GM18868 (cell line): ENCODE results near the gene MESP1.
"Not testable (repeated sequence)": the region's sequence is repeated elsewhere in the genome, so short reads cannot be mapped to it uniquely, and the experiment has no call there.

Experiments
- ATAC-seq: cut with Tn5 transposase; IDR thresholded peaks from one replicate; pipeline ENCODE4 v1.9.1; 2021; ENCODE audit warnings: mild to moderate bottlenecking, moderate library complexity; ENCODE audit not compliant: unreplicated experiment

The MESP1 gene, protein sequence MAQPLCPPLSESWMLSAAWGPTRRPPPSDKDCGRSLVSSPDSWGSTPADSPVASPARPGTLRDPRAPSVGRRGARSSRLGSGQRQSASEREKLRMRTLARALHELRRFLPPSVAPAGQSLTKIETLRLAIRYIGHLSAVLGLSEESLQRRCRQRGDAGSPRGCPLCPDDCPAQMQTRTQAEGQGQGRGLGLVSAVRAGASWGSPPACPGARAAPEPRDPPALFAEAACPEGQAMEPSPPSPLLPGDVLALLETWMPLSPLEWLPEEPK

DNA sequence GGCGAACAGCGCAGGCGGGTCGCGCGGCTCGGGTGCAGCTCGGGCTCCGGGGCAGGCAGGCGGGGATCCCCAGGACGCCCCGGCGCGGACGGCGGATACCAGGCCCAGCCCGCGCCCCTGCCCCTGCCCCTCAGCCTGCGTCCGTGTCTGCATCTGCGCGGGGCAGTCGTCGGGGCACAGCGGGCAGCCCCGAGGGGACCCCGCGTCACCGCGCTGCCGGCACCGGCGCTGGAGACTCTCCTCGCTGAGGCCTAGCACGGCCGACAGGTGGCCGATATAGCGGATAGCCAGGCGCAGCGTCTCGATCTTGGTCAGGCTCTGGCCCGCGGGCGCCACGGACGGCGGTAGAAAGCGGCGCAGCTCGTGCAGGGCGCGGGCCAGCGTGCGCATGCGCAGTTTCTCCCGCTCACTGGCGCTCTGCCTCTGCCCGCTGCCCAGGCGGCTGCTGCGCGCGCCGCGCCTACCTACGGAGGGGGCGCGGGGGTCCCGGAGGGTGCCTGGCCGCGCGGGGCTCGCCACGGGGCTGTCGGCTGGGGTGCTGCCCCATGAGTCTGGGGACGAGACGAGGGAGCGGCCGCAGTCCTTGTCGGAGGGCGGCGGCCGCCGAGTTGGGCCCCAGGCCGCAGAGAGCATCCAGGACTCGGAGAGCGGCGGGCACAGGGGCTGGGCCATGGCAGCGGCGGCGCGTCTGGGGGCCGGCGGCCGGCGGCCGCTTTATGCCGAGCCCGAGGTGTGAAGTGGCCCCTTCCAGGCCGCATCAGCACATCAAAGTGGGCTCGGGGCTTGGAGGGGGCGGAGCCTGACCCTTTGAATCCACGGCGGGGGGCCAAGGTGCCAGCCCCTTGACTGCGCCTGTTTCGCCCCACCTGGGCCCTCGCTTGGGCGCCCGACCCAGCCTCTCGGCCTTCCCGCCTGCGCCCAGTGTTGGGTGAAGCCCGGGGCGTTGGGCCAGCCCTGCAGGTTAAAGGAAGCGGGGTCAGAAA, at the start of gene MESP1:
Gene MESP1 (minus strand): TSS at position 690 of the 983 bp plus-strand sequence. CDS start 18 bp downstream, at position 672.
- peak; percentile 90 for ATAC-seq

DNA sequence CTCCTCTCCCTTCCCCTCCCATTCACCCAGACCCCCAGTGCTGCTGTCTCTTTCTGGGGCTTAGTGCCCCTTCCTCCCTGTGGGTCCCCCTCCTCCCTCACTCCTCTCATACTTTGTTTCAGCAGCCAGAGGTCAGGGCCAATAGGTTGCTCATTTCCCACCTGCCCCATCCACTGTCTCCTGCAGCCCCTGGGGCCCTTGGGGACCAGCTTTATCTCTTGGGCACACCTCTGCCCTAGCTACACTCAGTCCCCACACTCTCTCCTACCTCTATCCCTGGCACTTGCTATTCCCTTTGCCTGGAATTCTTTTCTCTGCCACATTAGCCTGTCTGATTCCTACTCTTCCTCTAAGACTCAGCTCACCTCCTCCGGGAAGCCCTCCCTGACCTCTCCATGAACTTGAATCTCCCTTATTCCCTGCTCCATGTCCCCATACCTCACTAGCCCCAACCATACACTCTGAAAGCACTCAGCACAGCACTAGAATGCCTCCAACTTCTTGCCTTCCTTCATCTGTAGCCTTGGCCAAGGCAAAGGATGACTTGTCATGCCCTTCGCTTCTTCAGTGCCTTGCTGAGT, 49.0 kb upstream of the MESP1 start:
- no peak for ATAC-seq

DNA sequence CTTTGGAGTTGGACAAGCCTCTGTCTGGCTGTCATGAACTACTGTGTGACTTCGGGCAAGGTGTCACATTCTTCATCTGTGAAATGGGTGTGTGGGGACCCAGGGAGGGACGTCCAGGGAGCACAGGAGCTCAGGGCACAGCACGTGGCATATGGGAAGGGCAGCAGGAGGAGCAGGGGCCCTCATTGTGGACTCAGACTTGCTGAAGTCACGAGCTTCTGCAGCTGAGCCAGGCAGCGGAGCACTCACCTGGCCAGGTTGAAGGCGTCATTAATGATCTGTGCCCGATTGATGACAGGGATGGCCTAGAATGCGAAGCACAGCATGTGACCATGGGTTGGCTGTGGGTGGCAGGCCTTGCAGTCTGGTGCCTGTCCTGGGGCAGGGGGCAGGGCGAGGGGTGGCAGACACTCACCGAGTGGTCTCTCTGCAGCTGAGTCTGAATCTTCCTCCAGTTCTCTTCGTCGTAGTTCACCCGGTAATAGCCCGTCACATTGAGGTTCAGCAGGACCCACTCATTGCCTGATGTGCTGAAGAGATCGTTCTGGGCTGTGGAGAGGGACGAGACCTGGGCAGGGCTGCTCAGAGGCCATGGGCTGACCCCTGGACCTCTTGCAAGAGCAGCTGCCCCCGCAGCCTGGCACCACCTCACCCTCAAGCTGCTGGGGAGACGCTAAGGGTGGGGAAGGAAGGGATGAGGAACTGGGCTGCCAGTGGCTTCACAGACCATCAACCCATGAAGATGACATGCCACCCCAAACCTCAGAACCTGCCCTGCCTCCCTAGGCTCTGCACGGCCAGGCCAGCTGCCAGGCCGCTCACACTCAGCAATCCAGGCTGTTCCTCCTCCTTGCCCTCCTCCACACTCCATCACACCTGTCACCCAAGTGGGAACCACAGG, 48.2 kb upstream of the MESP1 start:
- no peak for ATAC-seq

DNA sequence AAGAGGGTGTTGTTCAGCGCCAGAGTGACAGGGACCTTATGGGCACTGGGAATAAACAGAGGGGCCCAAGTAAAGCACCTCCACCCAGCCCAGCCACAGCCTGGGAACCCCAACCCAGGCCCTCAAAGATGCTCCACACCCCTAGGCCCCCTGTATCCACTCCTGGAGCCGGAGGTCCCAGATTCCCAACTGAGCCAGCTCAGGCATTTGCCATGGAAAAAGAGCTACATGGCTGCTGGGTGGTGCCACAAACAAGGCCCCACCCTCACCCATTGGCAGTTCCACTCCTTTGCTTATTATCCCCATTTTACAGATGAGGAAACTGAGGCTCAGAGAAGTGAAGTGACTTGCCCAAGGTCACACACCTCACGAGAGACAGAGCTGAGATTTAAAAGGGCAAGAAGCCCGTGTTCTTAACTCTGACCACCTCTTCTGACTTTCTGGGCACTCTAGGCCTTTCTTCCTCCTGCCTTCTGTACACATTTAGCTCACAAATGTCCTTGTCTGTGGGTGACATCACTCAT, 46.7 kb upstream of the MESP1 start:
- no peak for ATAC-seq

DNA sequence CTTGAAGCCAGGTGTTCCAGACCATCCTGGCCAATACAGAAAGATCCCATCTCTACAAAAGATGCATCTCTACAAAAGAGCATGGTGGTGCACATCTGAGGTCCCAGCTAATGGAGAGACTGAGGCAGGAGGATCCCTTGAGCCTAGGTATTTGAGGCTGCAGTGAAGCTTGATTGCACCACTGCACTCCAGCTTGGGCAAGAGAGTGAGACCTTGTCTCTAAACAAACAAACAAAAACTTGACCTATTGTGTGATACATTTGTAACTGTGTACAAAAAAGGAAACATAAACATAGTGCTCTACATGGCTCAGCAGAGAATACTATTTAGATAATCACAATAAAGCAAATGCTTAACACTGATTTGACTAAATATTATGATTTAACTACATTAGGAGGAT, 44.9 kb upstream of the MESP1 start:
- ATAC-seq = no peak

DNA sequence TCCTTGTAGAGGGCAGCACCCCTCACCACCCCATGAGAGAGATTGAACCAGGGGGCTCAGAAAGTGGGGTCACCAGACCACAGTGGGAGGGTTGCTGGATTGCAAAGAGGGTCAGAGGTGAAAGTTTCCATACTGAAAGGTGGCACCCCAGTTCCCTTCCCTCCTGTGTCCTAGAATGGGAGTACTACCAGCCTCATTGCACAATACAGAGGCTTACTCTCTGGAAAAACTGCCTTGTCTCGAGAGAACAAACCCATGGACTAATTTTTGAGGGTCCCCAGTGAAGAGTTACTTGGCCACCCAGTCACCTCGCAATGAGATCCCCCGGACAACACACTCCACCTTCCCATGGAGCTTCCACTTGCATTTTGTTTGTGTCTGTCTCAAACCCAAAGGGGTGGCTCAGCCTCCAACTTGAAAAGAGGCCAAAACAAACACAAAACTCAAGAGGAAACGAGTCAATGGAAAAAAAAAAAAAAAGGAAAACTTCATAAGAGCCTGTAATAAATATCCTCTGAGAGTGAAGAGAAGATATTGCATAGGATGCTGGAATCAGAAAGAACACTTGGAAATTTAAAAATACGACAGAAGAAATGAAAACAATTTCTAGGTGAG, 43.7 kb upstream of the MESP1 start:
- ATAC-seq = no peak

DNA sequence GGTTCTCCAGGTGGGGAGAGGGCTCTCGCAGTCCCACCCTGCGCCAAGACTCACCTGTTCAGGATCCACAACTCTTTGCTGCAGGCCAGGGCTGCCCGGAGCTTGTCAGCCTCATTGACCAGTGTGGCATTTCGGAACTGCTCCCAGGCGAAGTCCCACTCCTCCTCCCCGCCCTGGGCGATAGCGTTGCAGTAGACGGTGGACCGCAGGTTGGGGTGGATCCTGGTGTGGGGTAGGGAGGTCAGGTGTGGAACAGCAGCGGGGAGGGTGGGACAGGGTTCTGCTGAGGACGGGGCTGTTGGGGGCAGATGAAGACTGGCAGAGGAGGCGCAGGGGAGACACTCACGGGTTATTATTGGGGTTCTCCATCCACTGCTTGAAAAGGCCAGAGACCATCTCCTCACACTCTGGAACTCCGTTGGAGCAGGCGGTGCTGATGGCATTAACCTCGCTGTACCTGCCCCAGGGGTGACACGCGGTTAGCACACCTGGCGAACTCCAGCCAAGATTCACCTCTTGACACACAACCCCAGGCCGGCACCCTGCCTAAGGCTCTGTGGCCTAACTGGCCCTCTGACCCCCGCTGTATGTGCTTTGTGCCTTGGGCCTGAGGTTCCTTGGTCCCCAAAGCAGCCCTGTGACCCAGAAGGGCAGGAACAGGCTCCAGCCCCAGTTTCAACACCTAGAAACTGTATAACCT, 41.2 kb upstream of the MESP1 start:
- ATAC-seq = no peak

DNA sequence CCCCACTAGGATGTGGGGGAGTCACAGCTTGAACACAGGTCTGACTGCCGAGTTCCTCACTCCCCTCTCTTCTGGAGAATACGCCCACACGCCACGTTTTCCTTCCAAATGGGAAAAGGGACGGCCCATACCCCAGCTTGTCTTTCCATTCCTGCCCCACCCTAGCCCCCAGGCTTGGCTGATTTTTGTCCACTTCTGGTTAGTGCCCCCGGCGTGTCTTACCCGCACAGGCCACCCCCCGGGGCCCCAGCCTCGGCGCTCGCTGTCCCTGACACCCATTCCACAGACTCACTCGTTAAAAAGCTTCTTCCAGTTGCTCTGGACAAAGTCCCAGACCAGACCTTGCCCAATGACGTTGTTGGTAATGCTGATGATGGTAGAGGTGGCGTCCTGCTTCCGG, 39.6 kb upstream of the MESP1 start:
- no peak for ATAC-seq

DNA sequence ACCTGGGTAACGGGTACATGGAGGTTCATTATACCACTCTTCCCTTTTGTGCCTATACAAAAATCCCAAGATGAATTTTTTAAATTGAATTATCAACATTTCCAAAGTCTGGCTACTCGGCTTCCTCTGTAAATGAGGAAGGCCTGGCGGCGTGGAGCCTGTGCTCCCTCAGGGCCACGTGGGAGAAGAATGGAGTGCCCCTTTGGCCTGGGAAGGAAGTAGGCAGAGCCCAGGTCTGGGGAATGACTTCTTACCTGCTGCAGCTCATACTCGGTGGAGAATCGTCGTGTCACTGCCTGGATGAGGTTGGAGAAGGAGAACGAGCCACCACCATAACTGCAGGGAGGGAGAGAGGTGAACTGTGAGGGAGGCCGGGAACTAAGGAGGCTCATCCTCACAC, 39.2 kb upstream of the MESP1 start:
- ATAC-seq = no peak

DNA sequence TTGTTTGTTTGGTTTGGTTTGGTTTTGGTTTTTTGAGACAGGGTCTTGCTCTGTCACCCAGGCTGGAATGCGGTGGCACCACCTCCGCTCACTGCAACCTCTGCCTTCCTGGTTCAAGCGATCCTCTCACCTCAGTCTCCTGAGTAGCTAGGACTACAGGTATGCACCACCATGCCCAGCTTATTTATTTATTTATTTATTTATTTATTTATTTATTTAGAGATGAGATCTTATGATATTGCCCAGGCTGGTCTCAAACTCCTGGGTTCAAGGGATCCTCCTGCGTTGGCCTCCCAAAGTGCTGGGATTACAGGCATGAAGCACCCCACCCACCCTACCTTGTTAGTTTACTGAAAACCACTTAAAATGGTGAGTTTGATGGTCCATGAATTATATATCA, 37.5 kb upstream of the MESP1 start:
- ATAC-seq = not testable (repeated sequence)

DNA sequence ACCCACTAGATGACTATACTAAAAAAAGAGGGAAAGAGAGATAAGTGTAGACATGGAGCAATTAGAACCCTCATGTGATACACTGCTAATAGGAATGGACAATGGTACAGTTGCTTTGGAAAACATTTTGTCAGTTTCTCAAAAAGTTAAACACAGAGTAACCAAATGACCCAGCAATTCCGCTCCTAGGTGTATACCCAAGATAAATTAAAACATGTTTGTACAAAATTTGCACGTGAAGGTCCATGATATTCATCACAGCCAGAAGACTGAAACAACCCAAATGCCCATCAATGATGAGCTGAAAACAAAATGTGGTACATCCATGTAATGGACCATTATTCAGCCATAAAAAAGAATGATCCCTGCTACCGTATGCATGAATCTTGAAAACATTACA, 36.9 kb upstream of the MESP1 start:
- ATAC-seq = no peak

DNA sequence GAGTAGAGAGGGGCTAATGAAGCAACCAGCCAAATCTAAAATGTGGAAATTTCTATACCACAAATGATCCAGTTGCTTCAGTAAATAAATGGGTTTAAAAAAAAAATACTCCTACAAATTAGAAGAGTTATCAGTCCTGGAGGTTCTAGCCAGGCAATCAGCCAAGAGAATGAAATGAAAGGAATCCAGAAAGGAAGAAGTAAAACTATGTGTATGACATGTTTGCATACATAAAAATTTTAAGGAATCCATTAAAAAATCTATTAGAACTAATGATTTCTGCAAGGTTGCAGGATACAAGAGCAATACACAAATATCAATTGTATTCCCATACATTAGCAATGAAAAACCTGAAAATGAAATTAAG, 34.7 kb upstream of the MESP1 start:
- ATAC-seq = no peak

DNA sequence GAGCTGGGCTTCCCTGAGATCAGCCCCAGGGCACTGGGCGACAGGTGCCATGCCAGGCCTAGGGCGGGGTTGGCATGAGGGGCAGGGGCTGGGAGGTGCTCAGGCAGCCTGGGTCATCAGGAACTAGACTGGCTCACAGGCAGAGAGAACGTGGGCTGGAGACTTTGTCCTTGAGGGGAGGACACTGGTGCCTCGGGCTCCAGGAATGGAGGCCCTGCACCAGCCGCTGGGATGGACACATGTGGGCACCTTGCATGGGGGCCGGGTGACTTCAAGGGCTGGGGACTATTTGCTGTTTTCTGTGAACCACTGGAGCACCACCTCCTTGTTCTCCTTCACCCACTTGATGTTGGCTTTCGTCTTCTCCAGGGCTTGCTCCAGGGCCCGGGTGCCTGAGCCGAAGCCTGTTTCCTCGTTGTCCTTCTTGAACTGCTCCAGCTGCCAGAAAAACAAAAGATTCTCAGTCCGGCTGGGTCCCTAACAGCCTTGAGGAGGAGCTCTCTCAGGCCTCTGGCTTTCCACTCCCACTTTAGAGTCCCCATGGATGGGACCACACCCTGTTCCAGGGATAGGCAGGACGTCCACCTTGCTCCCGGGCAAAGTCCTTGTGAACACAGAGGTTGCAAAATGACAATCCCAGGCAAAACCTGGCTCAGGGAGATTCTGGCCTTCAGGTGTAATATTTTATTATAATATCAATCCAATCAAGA, 34.2 kb upstream of the MESP1 start:
- ATAC-seq = no peak

DNA sequence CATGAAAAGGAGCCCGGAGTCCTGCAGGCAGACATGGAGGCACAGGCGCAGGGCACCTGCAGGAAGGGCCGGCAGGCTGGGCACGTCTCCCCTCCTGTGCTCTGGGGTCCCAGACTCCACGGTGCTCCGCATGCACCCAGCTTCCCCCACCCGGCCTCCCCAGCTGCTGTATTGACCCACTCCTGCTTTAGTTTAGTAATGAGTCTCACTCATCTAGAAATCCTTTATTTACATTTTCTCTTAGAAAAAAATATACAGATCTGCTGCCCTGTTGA, 33.6 kb upstream of the MESP1 start:
- ATAC-seq = no peak

DNA sequence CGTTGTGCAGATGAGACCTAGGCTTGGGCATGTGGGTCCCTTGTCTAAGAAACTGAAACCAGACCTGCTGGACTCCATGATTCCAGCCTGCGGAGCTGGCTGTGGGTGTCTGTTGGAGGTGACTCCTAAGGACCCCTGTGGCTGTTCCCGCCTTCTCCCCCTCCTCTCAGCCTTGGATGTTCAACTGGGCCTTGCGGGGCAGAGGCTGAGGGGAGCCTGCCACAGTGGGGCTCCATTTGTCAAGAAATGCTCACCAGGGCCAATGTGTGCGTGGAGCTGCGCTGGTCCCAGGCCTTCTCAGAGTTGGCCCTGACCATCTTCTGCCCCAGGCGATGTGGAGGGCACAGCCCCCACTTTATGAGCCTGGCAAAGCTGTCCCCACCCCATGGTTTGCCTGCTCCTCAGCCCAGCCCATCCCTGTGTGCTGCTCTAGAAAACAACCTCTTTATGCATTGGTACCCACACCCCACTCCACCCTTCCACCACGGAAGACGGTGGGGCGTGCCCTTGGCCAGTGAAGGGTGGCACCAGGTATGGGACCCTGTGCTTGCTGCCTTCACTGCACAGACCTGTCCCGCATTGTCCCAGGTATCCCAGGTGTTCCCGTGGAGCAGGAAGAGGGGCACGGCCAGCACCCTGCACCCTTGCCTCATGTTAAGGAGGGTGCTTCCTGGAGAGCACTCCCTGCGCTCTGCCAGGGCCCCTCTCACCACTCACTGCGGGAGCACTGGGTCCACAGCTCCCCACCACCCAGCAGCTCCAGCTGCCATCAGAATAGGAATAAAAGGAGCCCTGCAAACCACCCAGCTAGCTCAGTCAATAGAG, 33.0 kb upstream of the MESP1 start:
- no peak for ATAC-seq

DNA sequence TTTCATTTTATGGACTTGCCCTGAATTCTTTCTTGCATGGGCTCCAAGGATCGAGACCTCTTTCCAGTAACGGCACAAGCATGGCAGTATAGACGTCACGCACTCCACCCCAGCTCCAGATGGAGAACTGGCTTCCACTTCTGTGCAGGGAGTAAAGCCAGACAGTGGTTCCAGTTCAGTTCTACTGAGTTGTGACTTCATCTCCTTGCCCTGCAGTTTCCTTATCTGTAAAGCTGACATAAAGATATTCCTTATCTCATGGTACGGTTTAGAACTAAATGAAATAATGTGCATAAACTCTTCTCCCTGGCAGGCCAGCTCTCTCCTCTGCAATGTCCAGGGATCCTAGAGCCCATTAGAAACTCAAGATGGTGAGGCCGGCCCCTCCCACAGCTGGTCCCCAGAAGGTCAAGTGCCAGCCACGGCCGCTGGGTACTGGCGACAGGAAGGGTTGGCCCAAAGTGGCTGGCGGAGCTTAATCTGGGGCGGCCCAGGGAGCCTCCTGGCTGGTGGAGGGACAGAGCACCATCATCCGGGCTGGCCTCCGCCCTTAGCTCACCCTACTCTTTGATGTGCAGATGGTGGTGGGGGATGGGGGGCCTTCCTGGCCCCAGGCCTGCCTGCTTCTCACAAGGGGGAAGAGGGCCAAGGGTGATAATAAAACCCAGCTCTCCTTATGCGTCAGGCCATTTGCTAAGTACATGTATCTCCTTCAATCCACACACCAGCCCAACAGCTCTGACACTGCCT, 32.2 kb upstream of the MESP1 start:
- ATAC-seq = no peak

DNA sequence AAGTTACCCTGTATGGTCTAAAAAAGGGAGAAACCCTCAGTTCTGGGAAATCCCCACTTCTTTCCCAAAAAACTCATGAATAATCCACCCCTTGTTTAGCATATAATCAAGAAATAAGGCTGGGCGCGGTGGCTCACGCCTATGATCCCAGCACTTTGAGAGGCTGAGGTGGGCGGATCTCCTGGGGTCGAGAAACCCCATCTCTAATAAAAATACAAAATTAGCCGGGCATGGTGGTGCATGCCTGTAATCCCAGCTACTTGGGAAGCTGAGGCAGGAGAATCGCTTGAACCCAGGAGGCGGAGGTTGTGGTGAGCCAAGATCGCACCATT, 31.5 kb upstream of the MESP1 start:
- ATAC-seq = not testable (repeated sequence)
